Activated effector memory CD4-positive, alpha-beta T cell treated with Interleukin-2 at 50 U/mL for 16 hours (primary cell): ENCODE results near the gene CERS3.

ENCODE experiments used
- DNase-seq: peaks from one replicate; pipeline ENCODE4 v3.0.0-alpha.2; 2020

The CERS3 gene

GRCh38 chr15:100528833-100529428 lies at the start of gene CERS3:
CERS3 (minus strand) TSS chr15:100528950; CDS start chr15:100501849, 27,101 bp downstream.
- DNase-seq, result no peak

- no peak for DNase-seq
These were observed 44.8 kb upstream of the CERS3 start for GRCh38 chr15:100573526-100573925.

GRCh38 chr15:100572362-100572983 lies 43.7 kb upstream of the CERS3 start:
- no peak for DNase-seq

- no peak for DNase-seq
These were observed 42.9 kb upstream of the CERS3 start for GRCh38 chr15:100571592-100572167.

GRCh38 chr15:100570735-100571313 lies 42.1 kb upstream of the CERS3 start:
- no peak for DNase-seq

GRCh38 chr15:100570275-100570674 lies 41.5 kb upstream of the CERS3 start:
- no peak for DNase-seq

GRCh38 chr15:100569391-100569790 lies 40.6 kb upstream of the CERS3 start:
- no peak for DNase-seq

GRCh38 chr15:100566850-100567628 lies 38.3 kb upstream of the CERS3 start:
- DNase-seq, result no peak

GRCh38 chr15:100565591-100565990 lies 36.8 kb upstream of the CERS3 start:
- no peak for DNase-seq

- no peak for DNase-seq
These were observed 31.6 kb upstream of the CERS3 start for GRCh38 chr15:100560323-100560722.

GRCh38 chr15:100559330-100559729 lies 30.6 kb upstream of the CERS3 start:
- no peak for DNase-seq

GRCh38 chr15:100558771-100559254 lies 30.1 kb upstream of the CERS3 start:
- no peak for DNase-seq

- no peak for DNase-seq
These were observed 24.7 kb upstream of the CERS3 start for GRCh38 chr15:100553468-100553867.

GRCh38 chr15:100547961-100548360 lies 19.2 kb upstream of the CERS3 start:
- no peak for DNase-seq

GRCh38 chr15:100544946-100545345 lies 16.2 kb upstream of the CERS3 start:
- DNase-seq, result no peak

- DNase-seq, result no peak
These were observed 15.6 kb upstream of the CERS3 start for GRCh38 chr15:100544338-100544841.

- DNase-seq, result no peak
These were observed 13.5 kb upstream of the CERS3 start for GRCh38 chr15:100542290-100542689.

GRCh38 chr15:100537331-100537730 lies 8.6 kb upstream of the CERS3 start:
- DNase-seq, result no peak

GRCh38 chr15:100536733-100537132 lies 8.0 kb upstream of the CERS3 start:
- no peak for DNase-seq

GRCh38 chr15:100533886-100534285 lies 5.1 kb upstream of the CERS3 start:
- no peak for DNase-seq

GRCh38 chr15:100531823-100532327 lies 3.1 kb upstream of the CERS3 start:
- no peak for DNase-seq

GRCh38 chr15:100531204-100531603 lies 2.5 kb upstream of the CERS3 start:
- no peak for DNase-seq

- DNase-seq, result no peak
These were observed 806 bp upstream of the CERS3 start for GRCh38 chr15:100529556-100529955.
